ENCODE results near the gene ADGRA1. TPM values are rescaled to one million over a fixed set of nuclear protein-coding genes. Genes with fewer than 3 reads are reported as not detected.

Gene ADGRA1
- total RNA-seq, 1 donor from 2014 or later = under 0.01 TPM

- Histone ChIP-seq H3K4me3 (ENCODE audit: low read length in 3 of 3) (no peak overlapping the region), H3K27ac (ENCODE audit: low read depth, low read length) (no peak overlapping the region), H3K4me1 (ENCODE audit: control insufficient read depth in 3 of 3, insufficient read depth in 3 of 3, low read length in 3 of 3) (no peaks in the 10 kb centered on the region), H3K27me3 (ENCODE audit: control insufficient read depth in 3 of 3, insufficient read depth in 3 of 3, low read length in 3 of 3) (peaks cover 37 to 64% (median 58%) of the 10 kb centered on the region in 3 donors), H3K9me3 (ENCODE audit: control insufficient read depth in 3 of 3, low read length in 3 of 3) (no peaks in the 10 kb centered on the region), H3K36me3 (ENCODE audit: control insufficient read depth in 3 of 3, insufficient read depth in 3 of 3, low read length in 3 of 3) (no peaks in the 10 kb centered on the region), H3K9ac (ENCODE audit: low read depth in 1 of 3, low read length in 3 of 3) (no peak overlapping the region)
Measured at GRCh38 chr10:133072720-133073390, 14.9 kb upstream of the ADGRA1 start.

DNA sequence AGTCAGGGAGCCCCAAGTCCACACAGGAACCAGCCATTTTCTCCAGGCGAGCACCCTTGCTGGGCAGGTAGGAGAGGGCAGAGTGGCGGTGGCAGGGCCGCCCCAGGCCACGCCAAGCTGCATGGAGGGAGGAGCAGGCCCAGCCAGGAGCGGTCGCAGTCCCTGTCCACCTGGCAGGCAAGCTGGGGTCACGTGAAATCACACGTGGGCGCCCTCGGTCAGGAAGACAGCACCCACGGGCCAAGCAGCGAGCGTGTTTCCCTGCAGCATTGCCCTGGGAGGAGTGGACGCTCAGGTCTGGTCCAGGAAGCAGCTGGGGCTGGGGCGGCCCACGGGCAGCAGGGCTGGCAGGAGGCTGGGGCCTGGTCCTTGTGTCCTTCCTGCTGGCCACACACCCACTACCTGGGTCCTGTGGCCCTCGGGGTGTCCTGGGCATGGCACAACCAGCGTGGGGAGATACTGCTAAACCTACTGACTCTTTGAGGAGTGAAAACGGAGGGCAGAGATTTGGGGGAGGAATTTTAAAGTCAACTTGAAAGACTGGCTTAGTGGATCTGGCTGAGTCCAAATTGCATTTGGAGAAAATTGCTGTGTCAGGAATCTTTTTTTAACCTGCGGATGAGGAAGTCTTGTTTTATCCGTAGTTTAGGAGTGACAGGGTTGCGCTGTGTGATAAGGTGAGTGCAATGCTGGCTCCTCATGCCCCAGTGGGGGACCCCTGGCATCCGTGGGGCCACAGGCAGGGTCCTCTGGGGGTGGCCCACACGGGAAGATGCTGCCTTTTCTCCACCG, 12.2 kb upstream of the ADGRA1 start:
- no peaks in the 10 kb centered on the region for H3K36me3 ChIP-seq (ENCODE audit: control insufficient read depth in 3 of 3, insufficient read depth in 3 of 3, low read length in 3 of 3)
- H3K9ac ChIP-seq (ENCODE audit: low read depth in 1 of 3, low read length in 3 of 3) = no peak overlapping the region
- no peaks in the 10 kb centered on the region for H3K4me1 ChIP-seq (ENCODE audit: control insufficient read depth in 3 of 3, insufficient read depth in 3 of 3, low read length in 3 of 3)
- no peak overlapping the region for H3K27ac ChIP-seq (ENCODE audit: low read depth, low read length)
- no peak overlapping the region for H3K4me3 ChIP-seq (ENCODE audit: low read length in 3 of 3)
- H3K27me3 ChIP-seq (ENCODE audit: control insufficient read depth in 3 of 3, insufficient read depth in 3 of 3, low read length in 3 of 3) = peaks cover 33 to 51% (median 49%) of the 10 kb centered on the region in 3 donors
- H3K9me3 ChIP-seq (ENCODE audit: control insufficient read depth in 3 of 3, low read length in 3 of 3) = no peaks in the 10 kb centered on the region

DNA sequence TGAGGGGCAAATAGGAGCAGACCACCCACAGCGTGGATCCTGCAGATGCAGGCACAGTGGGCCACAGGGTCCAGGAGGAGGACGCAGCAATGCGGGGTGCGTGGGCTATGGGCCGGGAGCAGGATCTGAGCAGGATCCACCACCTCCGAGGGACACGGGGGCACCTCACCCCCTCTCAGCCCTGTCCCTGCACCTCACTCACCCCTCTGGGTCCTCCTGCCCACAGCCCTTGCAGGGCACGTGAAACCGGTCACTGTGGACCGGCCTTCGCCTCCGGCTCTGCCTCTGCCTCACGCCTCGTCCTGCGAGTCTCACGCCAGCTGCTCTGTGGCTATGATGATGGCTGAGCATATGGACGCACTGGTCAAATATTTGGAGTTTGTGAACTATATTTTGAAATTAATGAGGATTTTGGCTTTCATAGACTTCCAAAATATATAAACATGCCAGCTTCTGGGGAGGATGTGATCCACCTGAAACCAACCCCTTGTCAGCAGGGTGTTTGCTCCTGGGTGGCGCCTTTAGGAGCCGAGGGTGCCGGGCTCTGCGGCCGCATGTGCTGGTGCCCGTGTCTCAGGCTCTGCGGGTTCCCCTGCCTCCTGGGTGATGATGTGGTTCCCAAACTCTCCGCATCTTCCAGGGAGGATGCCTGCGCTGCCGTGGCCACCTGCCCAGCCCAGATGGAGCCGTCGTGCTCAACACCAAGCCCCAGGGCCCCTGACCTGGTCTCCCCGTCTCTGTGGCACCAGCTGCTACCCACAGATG, 11.3 kb upstream of the ADGRA1 start:
- peaks cover 42 to 60% (median 56%) of the 10 kb centered on the region in 3 donors for H3K27me3 ChIP-seq (ENCODE audit: control insufficient read depth in 3 of 3, insufficient read depth in 3 of 3, low read length in 3 of 3)
- no peaks in the 10 kb centered on the region for H3K9me3 ChIP-seq (ENCODE audit: control insufficient read depth in 3 of 3, low read length in 3 of 3)
- no peak overlapping the region for H3K27ac ChIP-seq (ENCODE audit: low read depth, low read length)
- no peak overlapping the region for H3K4me3 ChIP-seq (ENCODE audit: low read length in 3 of 3)
- no peaks in the 10 kb centered on the region for H3K4me1 ChIP-seq (ENCODE audit: control insufficient read depth in 3 of 3, insufficient read depth in 3 of 3, low read length in 3 of 3)
- H3K9ac ChIP-seq (ENCODE audit: low read depth in 1 of 3, low read length in 3 of 3) = no peak overlapping the region
- no peaks in the 10 kb centered on the region for H3K36me3 ChIP-seq (ENCODE audit: control insufficient read depth in 3 of 3, insufficient read depth in 3 of 3, low read length in 3 of 3)

DNA sequence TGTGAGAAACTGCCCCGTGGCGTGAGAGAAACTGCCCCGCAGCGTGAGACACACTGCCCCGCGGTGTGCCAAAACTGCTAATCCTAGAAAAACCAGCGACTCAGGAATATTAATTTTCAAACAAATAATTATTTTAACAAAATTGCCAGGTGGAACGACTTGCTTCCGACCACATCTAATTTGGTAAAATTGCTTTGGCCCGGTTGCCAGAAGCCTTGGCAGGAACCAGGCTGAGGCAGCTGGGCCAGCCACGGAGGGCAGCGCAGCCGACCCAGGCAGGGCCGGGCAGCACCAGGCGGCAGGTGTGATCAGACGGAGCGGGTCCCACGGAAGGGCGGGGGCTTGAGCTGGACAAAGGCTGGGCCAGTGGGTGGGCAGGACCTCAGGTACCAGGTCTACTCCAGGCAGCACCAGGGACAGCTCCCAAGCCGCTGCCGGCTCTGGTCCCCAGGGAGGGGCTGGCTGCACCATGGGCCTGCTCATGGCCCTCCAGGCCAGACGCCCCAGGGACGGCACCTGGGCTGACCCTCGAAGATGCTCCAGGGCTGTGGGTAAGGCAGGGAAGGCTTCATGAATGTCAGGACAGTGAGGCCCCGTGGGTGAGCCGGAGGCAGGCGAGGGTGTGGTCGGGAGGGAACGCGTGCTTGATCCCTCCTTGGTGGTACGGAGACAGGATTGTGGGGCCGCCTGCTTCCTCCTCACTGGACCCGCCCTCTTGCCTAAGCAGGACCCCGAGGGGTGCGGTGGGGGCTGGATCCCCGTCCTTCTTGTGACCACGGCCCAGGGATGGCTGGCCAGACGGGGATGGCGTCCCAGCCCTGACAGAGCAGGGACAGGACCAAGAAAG, 7.7 kb upstream of the ADGRA1 start:
- no peaks in the 10 kb centered on the region for H3K9me3 ChIP-seq (ENCODE audit: control insufficient read depth in 3 of 3, low read length in 3 of 3)
- peaks cover 59 to 68% (median 61%) of the 10 kb centered on the region in 3 donors for H3K27me3 ChIP-seq (ENCODE audit: control insufficient read depth in 3 of 3, insufficient read depth in 3 of 3, low read length in 3 of 3)
- H3K9ac ChIP-seq (ENCODE audit: low read depth in 1 of 3, low read length in 3 of 3) = no peak overlapping the region
- no peak overlapping the region for H3K4me3 ChIP-seq (ENCODE audit: low read length in 3 of 3)
- no peaks in the 10 kb centered on the region for H3K4me1 ChIP-seq (ENCODE audit: control insufficient read depth in 3 of 3, insufficient read depth in 3 of 3, low read length in 3 of 3)
- H3K36me3 ChIP-seq (ENCODE audit: control insufficient read depth in 3 of 3, insufficient read depth in 3 of 3, low read length in 3 of 3) = no peaks in the 10 kb centered on the region
- H3K27ac ChIP-seq (ENCODE audit: low read depth, low read length) = no peak overlapping the region

GRCh38 chr10:133080683-133081040, 7.1 kb upstream of the ADGRA1 start:
- Histone ChIP-seq H3K4me1 (ENCODE audit: control insufficient read depth in 3 of 3, insufficient read depth in 3 of 3, low read length in 3 of 3) (no peaks in the 10 kb centered on the region), H3K27me3 (ENCODE audit: control insufficient read depth in 3 of 3, insufficient read depth in 3 of 3, low read length in 3 of 3) (peaks cover 60 to 65% (median 63%) of the 10 kb centered on the region in 3 donors), H3K9ac (ENCODE audit: low read depth in 1 of 3, low read length in 3 of 3) (no peak overlapping the region), H3K36me3 (ENCODE audit: control insufficient read depth in 3 of 3, insufficient read depth in 3 of 3, low read length in 3 of 3) (no peaks in the 10 kb centered on the region), H3K4me3 (ENCODE audit: low read length in 3 of 3) (no peak overlapping the region), H3K9me3 (ENCODE audit: control insufficient read depth in 3 of 3, low read length in 3 of 3) (no peaks in the 10 kb centered on the region), H3K27ac (ENCODE audit: low read depth, low read length) (no peak overlapping the region)

DNA sequence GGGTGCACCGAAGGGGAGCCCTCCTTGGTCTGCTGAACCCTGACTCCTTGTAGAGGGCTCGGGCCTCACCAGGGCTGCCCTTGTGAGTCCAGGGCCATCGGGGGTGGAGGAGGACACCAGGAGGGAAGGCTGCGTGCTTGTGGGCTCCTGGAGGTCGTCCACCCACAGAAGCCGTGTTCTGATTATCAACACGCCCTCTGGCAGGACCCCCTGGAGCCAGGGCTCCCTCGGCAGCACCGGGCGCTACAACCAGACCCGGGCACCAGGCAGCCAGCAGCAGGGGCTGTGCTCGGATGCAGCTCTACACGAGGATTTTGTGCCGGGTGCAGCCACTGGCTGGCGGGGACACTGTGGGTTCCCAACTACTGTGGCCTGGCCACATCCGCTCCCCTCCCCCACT, 6.1 kb upstream of the ADGRA1 start:
- Histone ChIP-seq H3K9ac (ENCODE audit: low read depth in 1 of 3, low read length in 3 of 3) (no peak overlapping the region), H3K4me3 (ENCODE audit: low read length in 3 of 3) (no peak overlapping the region), H3K36me3 (ENCODE audit: control insufficient read depth in 3 of 3, insufficient read depth in 3 of 3, low read length in 3 of 3) (no peaks in the 10 kb centered on the region), H3K9me3 (ENCODE audit: control insufficient read depth in 3 of 3, low read length in 3 of 3) (no peaks in the 10 kb centered on the region), H3K4me1 (ENCODE audit: control insufficient read depth in 3 of 3, insufficient read depth in 3 of 3, low read length in 3 of 3) (no peaks in the 10 kb centered on the region), H3K27me3 (ENCODE audit: control insufficient read depth in 3 of 3, insufficient read depth in 3 of 3, low read length in 3 of 3) (peaks cover 61 to 66% (median 65%) of the 10 kb centered on the region in 3 donors), H3K27ac (ENCODE audit: low read depth, low read length) (no peak overlapping the region)

DNA sequence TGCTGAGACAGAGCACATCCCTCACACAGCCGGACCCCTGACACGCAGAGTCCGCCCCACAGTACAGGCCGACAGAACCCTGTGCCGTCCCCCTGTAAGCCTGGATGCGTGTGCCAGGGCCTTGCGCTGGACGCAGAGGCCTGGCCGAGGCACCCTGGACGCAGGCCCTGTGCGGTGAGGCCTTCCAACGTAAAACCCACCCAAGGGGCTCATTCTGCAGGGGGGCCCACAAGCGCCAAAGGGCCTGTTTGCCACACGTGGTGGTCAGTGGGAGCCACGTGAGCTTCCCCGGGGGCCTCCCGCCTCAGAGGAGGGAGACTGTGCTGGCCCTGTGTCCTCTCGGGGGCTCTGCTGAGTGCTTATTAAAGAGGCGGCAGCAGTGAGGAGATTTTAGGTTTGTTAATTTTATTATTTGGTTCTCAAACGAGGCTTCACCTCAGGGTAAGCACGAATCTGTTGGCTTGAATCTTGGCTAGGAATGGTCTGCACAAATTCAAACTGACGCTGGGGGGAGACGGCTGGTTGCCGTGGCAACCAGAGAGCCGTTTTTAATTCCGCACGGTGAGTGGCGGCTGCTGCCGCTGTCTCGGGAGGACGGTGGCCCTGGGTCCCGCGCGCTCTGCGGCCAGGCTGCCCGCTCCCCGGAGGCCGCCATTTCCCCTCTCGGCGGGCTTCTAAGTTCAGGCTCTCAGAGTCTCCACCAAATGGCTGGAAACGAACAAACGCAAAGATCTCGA, 4.9 kb upstream of the ADGRA1 start:
- Histone ChIP-seq H3K36me3 (ENCODE audit: control insufficient read depth in 3 of 3, insufficient read depth in 3 of 3, low read length in 3 of 3) (no peaks in the 10 kb centered on the region), H3K4me1 (ENCODE audit: control insufficient read depth in 3 of 3, insufficient read depth in 3 of 3, low read length in 3 of 3) (peaks cover 3 to 6% (median 3%) of the 10 kb centered on the region in 3 donors), H3K9ac (ENCODE audit: low read depth in 1 of 3, low read length in 3 of 3) (no peak overlapping the region), H3K9me3 (ENCODE audit: control insufficient read depth in 3 of 3, low read length in 3 of 3) (no peaks in the 10 kb centered on the region), H3K4me3 (ENCODE audit: low read length in 3 of 3) (no peak overlapping the region), H3K27me3 (ENCODE audit: control insufficient read depth in 3 of 3, insufficient read depth in 3 of 3, low read length in 3 of 3) (peaks cover 67 to 73% (median 71%) of the 10 kb centered on the region in 3 donors), H3K27ac (ENCODE audit: low read depth, low read length) (no peak overlapping the region)

DNA sequence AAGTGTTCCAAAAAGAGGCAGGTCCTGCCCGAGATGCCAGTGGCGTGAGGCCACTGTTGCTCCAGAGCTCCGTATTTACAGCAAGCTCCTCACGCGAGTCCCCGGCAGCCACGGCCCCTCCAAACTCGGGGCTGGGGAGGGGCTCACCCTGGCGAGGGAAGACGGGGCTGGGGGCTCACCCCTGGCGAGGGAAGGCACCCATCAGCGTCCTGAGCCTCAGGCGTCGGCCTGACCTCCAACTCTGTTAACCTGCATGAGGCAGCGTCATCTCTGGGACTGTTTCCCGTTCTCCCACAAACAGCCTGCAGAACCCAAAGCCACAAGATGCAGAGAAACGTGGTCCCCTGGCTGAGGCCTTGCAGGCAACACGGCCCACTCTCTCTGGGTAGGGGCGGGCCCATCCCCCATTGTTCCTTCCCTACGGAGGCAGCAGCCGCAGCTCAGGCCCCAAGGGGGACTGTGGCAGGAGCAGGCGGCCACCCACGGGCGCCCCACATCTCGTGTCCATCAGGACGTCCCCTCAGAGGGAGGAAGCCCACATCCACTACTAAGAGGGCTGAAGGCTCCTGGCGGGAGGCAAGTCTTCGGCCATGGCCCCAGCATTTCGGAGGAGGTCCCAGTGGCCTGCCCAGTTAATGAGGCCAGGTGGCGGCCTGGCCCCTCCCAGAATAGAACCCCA, 4.2 kb upstream of the ADGRA1 start:
- peaks cover 3 to 7% (median 3%) of the 10 kb centered on the region in 3 donors for H3K4me1 ChIP-seq (ENCODE audit: control insufficient read depth in 3 of 3, insufficient read depth in 3 of 3, low read length in 3 of 3)
- H3K9me3 ChIP-seq (ENCODE audit: control insufficient read depth in 3 of 3, low read length in 3 of 3) = no peaks in the 10 kb centered on the region
- no peaks in the 10 kb centered on the region for H3K36me3 ChIP-seq (ENCODE audit: control insufficient read depth in 3 of 3, insufficient read depth in 3 of 3, low read length in 3 of 3)
- H3K27me3 ChIP-seq (ENCODE audit: control insufficient read depth in 3 of 3, insufficient read depth in 3 of 3, low read length in 3 of 3) = peaks cover 67 to 78% (median 75%) of the 10 kb centered on the region in 3 donors
- H3K4me3 ChIP-seq (ENCODE audit: low read length in 3 of 3) = no peak overlapping the region
- no peak overlapping the region for H3K9ac ChIP-seq (ENCODE audit: low read depth in 1 of 3, low read length in 3 of 3)
- H3K27ac ChIP-seq (ENCODE audit: low read depth, low read length) = no peak overlapping the region
